Ovary (tissue), 9 donors: ENCODE data around the gene ACMSD. TPM values are rescaled to one million over a fixed set of nuclear protein-coding genes. Genes with fewer than 3 reads are reported as not detected.

Source experiments
- DNase-seq, 5 donors: peaks; one replicate each; pipeline ENCODE4 v3.0.0-alpha.2; 2019 to 2020
- H3K27ac ChIP-seq, 2 donors: fragments of 200-600 bp; one replicate each; pipeline versions ENCODE4 v1.5.1 to v1.8.0; 2019 to 2022
- H3K27me3 ChIP-seq: fragments of 200-600 bp; one replicate; pipeline ENCODE4 v1.8.0; 2022
- H3K36me3 ChIP-seq: fragments of 200-600 bp; sonication (generic); one replicate; pipeline ENCODE4 v1.5.1; 2019
- H3K4me1 ChIP-seq: one replicate; pipeline ENCODE4 v1.8.1; 2013; ENCODE audit warnings: mild to moderate bottlenecking, moderate library complexity; ENCODE audit not compliant: insufficient read depth
- H3K4me3 ChIP-seq: fragments of 200-600 bp; sonication (generic); one replicate; pipeline ENCODE4 v1.5.1; 2017
- H3K9me3 ChIP-seq, 2 donors: fragments of 200-600 bp in 1 of 2; sonication (generic) in 1 of 2; one replicate each; pipeline versions ENCODE4 v1.5.1 to v1.8.1; 2013 to 2019; ENCODE audit warnings: mild to moderate bottlenecking in 1 of 2, moderate library complexity in 1 of 2
- EP300 ChIP-seq: sonication (generic); formaldehyde crosslinking; IDR thresholded peaks from one replicate; pipeline ENCODE4 v1.6.1; 2017; ENCODE audit warnings: antibody characterized with exemption
- POLR2A ChIP-seq: fragments of 450-650 bp; IDR thresholded peaks from one replicate; pipeline ENCODE4 v1.6.1; 2017; ENCODE audit warnings: antibody characterized with exemption, mild to moderate bottlenecking, moderate library complexity
- WGBS, 3 donors: extraction: QIAGEN DNeasy Blood & Tissue Kit in 1 of 3; methylation state at CpG; one replicate each; pipeline versions ENCODE4 v1.1.5 to v1.1.7; 2013 to 2017; 5-methylcytosine and 5-hydroxymethylcytosine counted together
- intact Hi-C, 4 donors: fragments of 100-400 bp; cut with DNase I; formaldehyde crosslinking; loops; one replicate each; pipeline versions ENCODE4 v1.11.0 to v1.15.1; 2022 to 2023
- polyA plus RNA-seq, 2 donors: library from polyadenylated mRNA; stranded (reverse); fragments of 200-250 nt in 1 of 2; fragments of 350-450 nt in 1 of 2; fragmentation: Illumina TruSeq in 1 of 2; extraction: RNeasy Lipid Tissue Mini Kit (QIAGEN cat#74804) in 1 of 2; gene quantifications; one replicate each; pipeline ENCODE4 v1.2.3, GENCODE V29; 2013 to 2014
- total RNA-seq, 7 donors: library from RNA; depleted of rRNA in 2 of 7; stranded (reverse); fragments of >200 nt in 2 of 7; fragmentation: NEBNext Ultra II Directional in 3 of 7; extraction: Animal tissue kit (Norgen Biotek cat#: 25700) in 3 of 7; gene quantifications; one replicate each; pipeline versions ENCODE4 v1.1.0 to v1.2.4, GENCODE V29; 2016 to 2023
- TF ChIP-seq, protein P1 (sequence below), 3 donors: fragments of 450-650 bp in 2 of 3; fragments of 200-600 bp in 1 of 3; IDR thresholded peaks; one replicate each; pipeline versions ENCODE4 v1.5.1 to v1.8.0; 2016 to 2022; ENCODE audit warnings: antibody characterized with exemption in 3 of 3, mild to moderate bottlenecking in 1 of 3
- donor health status: DM: no; HTN: no; CAD: no; lungs with moderate emphysema.
- donor health status: DM: no; HTN: no; CAD: no.
- donor health status: Bipolar disorder and iron deficiency.
- donor health status: DM: yes; HTN: yes; CAD: no.
- donor health status: DM: no; HTN: no; CAD: no.
- donor health status: DM: yes; HTN: yes; CAD: no.

The ACMSD gene
- total and polyA plus RNA-seq, 9 donors = not detected

DNA sequence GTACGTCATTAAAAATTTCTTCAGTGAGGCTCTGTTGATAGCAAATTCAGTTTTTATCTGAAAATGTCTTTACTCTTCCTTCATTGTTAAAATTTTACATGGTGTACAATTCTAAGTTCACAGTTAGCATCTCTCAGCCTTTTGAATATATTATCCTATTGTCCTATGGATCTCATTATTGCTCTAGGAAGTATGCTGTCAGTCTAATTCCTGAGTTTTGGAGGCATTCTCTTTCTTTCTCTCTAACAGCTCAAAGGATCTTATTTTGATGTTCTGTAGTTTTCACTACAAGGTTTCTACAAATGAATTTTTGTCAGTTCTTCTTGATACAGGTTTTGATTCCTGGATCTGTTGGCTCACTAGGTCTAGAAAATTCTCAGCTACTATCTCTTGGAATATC, 2.9 kb upstream of the ACMSD start:
- no peaks in the 10 kb centered on the region for H3K9me3 ChIP-seq
- H3K36me3 ChIP-seq = no peaks in the 10 kb centered on the region
- DNase-seq = no peak
- intact Hi-C loops = no loop called here
- no peak overlapping the region for H3K27ac ChIP-seq
- TF ChIP-seq EP300 (no peak), POLR2A (no peak)
- TF ChIP-seq, protein P1, sequence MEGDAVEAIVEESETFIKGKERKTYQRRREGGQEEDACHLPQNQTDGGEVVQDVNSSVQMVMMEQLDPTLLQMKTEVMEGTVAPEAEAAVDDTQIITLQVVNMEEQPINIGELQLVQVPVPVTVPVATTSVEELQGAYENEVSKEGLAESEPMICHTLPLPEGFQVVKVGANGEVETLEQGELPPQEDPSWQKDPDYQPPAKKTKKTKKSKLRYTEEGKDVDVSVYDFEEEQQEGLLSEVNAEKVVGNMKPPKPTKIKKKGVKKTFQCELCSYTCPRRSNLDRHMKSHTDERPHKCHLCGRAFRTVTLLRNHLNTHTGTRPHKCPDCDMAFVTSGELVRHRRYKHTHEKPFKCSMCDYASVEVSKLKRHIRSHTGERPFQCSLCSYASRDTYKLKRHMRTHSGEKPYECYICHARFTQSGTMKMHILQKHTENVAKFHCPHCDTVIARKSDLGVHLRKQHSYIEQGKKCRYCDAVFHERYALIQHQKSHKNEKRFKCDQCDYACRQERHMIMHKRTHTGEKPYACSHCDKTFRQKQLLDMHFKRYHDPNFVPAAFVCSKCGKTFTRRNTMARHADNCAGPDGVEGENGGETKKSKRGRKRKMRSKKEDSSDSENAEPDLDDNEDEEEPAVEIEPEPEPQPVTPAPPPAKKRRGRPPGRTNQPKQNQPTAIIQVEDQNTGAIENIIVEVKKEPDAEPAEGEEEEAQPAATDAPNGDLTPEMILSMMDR (IDR thresholded peaks at IDR 0.05) = no peak
- H3K27me3 ChIP-seq = no peaks in the 10 kb centered on the region
- H3K4me1 ChIP-seq = no peaks in the 10 kb centered on the region
- no peak overlapping the region for H3K4me3 ChIP-seq
- WGBS, 3 donors = 89 to 96% (median 92%) methylated on average over 1 of the region's 1 CpG

DNA sequence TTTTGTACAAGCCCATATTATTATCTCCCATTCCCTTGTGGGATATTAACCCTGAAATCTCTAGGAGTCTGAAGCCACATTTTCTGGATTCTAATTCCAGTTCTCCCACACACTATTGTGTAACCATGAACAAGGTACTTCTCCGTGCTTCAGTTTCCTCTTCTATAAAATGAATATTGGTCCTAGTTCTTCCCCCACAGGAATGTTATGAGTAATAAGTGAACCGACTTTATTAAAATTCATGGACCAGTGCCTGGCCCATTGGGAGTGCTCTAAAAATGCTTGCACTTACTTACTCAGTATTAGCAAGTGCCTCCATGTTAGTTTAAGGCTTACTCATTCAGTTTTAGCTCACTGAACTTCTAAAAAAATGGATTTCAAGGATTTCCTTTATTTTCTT, 1.4 kb upstream of the ACMSD start:
- 37 to 69% (median 52%) methylated on average over 2 of the region's 2 CpGs for WGBS, 3 donors
- no peaks in the 10 kb centered on the region for H3K36me3 ChIP-seq
- intact Hi-C loops = no loop called here
- no peaks in the 10 kb centered on the region for H3K27me3 ChIP-seq
- H3K27ac ChIP-seq = no peak overlapping the region
- no peaks in the 10 kb centered on the region for H3K9me3 ChIP-seq
- H3K4me3 ChIP-seq = no peak overlapping the region
- TF ChIP-seq EP300 (no peak), POLR2A (no peak)
- TF ChIP-seq, protein P1 (IDR thresholded peaks at IDR 0.05) = no peak
- no peaks in the 10 kb centered on the region for H3K4me1 ChIP-seq
- DNase-seq = no peak

DNA sequence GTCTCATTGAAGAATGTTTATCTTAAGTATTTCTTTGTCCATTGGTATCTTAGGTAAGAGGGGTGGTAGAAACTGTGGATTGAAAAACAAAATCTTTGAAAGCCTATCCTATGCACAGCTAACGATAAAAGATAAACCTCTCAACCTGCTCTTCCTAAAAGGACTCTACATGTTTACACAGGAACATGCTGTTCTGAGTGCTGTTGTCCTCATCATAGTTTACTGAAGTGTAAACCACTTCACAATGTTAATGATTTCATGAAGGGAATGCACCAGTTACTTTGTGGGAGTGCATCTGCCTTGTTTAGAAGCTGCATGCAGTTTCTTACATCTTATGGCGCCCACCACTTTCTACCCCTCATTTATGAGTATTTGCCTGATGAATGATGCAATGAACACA, 1.2 kb downstream of the ACMSD start:
- DNase-seq = no peak
- TF ChIP-seq, protein P1 (IDR thresholded peaks at IDR 0.05) = no peak
- TF ChIP-seq EP300 = no peak
- no peak for TF ChIP-seq POLR2A
- Histone ChIP-seq H3K27me3 (no peaks in the 10 kb centered on the region), H3K4me3 (no peak overlapping the region), H3K9me3 (no peaks in the 10 kb centered on the region), H3K27ac (no peak overlapping the region), H3K4me1 (no peaks in the 10 kb centered on the region), H3K36me3 (no peaks in the 10 kb centered on the region)
- intact Hi-C loops = no loop called here
- 69 to 75% (median 73%) methylated on average over 2 of the region's 2 CpGs for WGBS, 3 donors

DNA sequence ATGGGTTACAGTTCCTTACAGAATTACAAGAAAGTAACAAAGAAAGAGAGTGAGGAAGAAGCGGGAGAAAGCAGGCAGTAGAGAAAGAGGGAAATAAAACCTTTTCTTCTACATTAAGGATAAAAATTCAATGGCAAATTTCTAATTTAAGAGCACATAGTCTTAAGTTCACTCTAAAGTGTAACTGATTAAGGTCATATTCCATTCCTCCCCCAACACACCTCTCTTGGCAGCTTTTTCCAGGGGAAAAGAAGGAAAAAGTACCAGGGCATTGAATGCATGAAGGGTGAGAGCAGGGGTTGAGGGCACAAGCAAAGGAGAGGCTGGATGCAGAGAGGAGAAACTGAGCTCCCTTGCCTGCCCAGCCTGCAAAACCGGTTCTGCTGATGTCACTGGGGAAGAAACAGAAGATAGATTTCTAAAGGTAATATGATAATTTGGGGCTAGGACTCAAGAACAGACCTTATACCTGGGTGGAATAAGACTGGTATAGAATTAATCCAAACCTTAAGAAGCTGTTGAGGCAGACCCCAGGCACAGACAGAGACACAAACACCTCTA, 4.6 kb downstream of the ACMSD start:
- H3K9me3 ChIP-seq = no peaks in the 10 kb centered on the region
- no peak for TF ChIP-seq EP300
- TF ChIP-seq, protein P1 (IDR thresholded peaks at IDR 0.05) = no peak
- no peak for TF ChIP-seq POLR2A
- H3K27ac ChIP-seq = no peak overlapping the region
- no peaks in the 10 kb centered on the region for H3K4me1 ChIP-seq
- no peak overlapping the region for H3K4me3 ChIP-seq
- intact Hi-C loops = no loop called here
- WGBS, 3 donors = 75 to 87% (median 85%) methylated on average over 2 of the region's 2 CpGs
- DNase-seq = no peak
- H3K27me3 ChIP-seq = no peaks in the 10 kb centered on the region
- no peaks in the 10 kb centered on the region for H3K36me3 ChIP-seq
